IMR-90 (cell line): ENCODE results near the gene ADCY5. TPM values are rescaled to one million over a fixed set of nuclear protein-coding genes. Genes with fewer than 3 reads are reported as not detected.

Source experiments
- ATAC-seq: fragments of 200-7000 bp; cut with Tn5 transposase; 2 replicates; pipeline ENCODE4 v1.9.1; 2020; ENCODE audit warnings: low read depth, mild to moderate bottlenecking, moderate library complexity
- BruUV-seq: library from RNA; stranded (reverse); fragments of 400-500 nt; replicated peaks from 2 replicates; lab custom pipeline; 2021; lab: Mats Ljungman, UMichigan
- CTCF ChIA-PET: fragments of 300-600 bp; formaldehyde crosslinking; extraction: SDS; loops from one replicate; lab custom pipeline; 2021; ENCODE audit warnings: antibody characterized with exemption; lab: Yijun Ruan, JAX
- POLR2A ChIA-PET: fragments of 300-600 bp; sonication (Branson Sonifier 250); formaldehyde crosslinking; loops from one replicate; lab custom pipeline; 2022; ENCODE audit warnings: antibody characterized with exemption; ENCODE audit not compliant: unreplicated experiment; lab: Charles Lee
- DNase-seq: peaks from one replicate; pipeline ENCODE4 v3.0.0; 2013
- H2AFZ ChIP-seq: replicated peaks from 2 replicates; pipeline ENCODE3; 2013; ENCODE audit warnings: low read length, mild to moderate bottlenecking; ENCODE audit not compliant: poor library complexity
- H2AK5ac ChIP-seq: 2 replicates; pipeline ENCODE4 v1.6.1; 2013; ENCODE audit warnings: low read depth, low read length, inconsistent platforms
- H2AK9ac ChIP-seq: replicated peaks from 2 replicates; pipeline ENCODE3; 2013; ENCODE audit warnings: mild to moderate bottlenecking, low read depth, low read length, moderate library complexity; ENCODE audit not compliant: poor library complexity
- H2BK120ac ChIP-seq: 2 replicates; pipeline ENCODE4 v1.6.1; 2013; ENCODE audit warnings: low read depth, low read length, inconsistent platforms
- H2BK15ac ChIP-seq: 3 replicates; pipeline ENCODE4 v1.6.1; 2013; ENCODE audit warnings: low read depth, low read length, inconsistent platforms
- H2BK20ac ChIP-seq: 2 replicates; pipeline ENCODE4 v1.6.1; 2013; ENCODE audit warnings: low read depth, mild to moderate bottlenecking, inconsistent platforms, low read length, moderate library complexity
- H2BK5ac ChIP-seq: 2 replicates; pipeline ENCODE4 v1.6.1; 2013; ENCODE audit warnings: mild to moderate bottlenecking, low read depth, low read length, inconsistent platforms; ENCODE audit not compliant: poor library complexity, severe bottlenecking
- H3K14ac ChIP-seq: replicated peaks from 2 replicates; pipeline ENCODE4 v1.6.1; 2013; ENCODE audit warnings: low read depth, low read length, inconsistent platforms
- H3K18ac ChIP-seq: 2 replicates; pipeline ENCODE4 v1.6.1; 2013; ENCODE audit warnings: low read depth, low read length, control low read depth
- H3K23ac ChIP-seq: 2 replicates; pipeline ENCODE4 v1.6.1; 2013; ENCODE audit warnings: low read depth, low read length, inconsistent platforms
- H3K27ac ChIP-seq: 2 replicates; pipeline ENCODE4 v1.5.1; 2013; ENCODE audit warnings: mild to moderate bottlenecking, control low read depth, low read length; ENCODE audit not compliant: insufficient read depth
- H3K27me3 ChIP-seq: 2 replicates; pipeline ENCODE4 v1.6.1; 2013; ENCODE audit warnings: low read length; ENCODE audit not compliant: control insufficient read depth, insufficient read depth
- H3K36me3 ChIP-seq: 2 replicates; pipeline ENCODE4 v1.6.1; 2013; ENCODE audit warnings: low read length, mixed read lengths; ENCODE audit not compliant: control insufficient read depth, insufficient read depth
- H3K4ac ChIP-seq: 2 replicates; pipeline ENCODE4 v1.6.1; 2013; ENCODE audit warnings: low read depth, low read length, inconsistent platforms
- H3K4me1 ChIP-seq: 2 replicates; pipeline ENCODE4 v1.6.1; 2013; ENCODE audit warnings: low read length, mixed read lengths; ENCODE audit not compliant: control insufficient read depth, insufficient read depth
- H3K4me2 ChIP-seq: 2 replicates; pipeline ENCODE4 v1.6.1; 2013; ENCODE audit warnings: low read depth, mild to moderate bottlenecking, control low read depth, low read length, moderate library complexity
- H3K4me3 ChIP-seq: 2 replicates; pipeline ENCODE4 v1.5.1; 2013; ENCODE audit warnings: low read depth, mild to moderate bottlenecking, control low read depth, low read length, moderate library complexity; ENCODE audit not compliant: insufficient read depth
- H3K56ac ChIP-seq: 2 replicates; pipeline ENCODE4 v1.6.1; 2013; ENCODE audit warnings: low read length, inconsistent platforms; ENCODE audit not compliant: insufficient read depth; ENCODE audit errors: extremely low read depth
- H3K79me1 ChIP-seq, 2 experiments: 2 replicates each; pipeline ENCODE4 v1.6.1; 2013; ENCODE audit warnings: low read length in 2 of 2, inconsistent platforms in 1 of 2, low read depth in 1 of 2
- H3K9ac ChIP-seq: 2 replicates; pipeline ENCODE4 v1.6.1; 2013; ENCODE audit warnings: low read depth, low read length, control low read depth
- H3K9me1 ChIP-seq: 2 replicates; pipeline ENCODE4 v1.6.1; 2013; ENCODE audit warnings: low read length, inconsistent platforms; ENCODE audit not compliant: insufficient read depth
- H3K9me3 ChIP-seq: 2 replicates; pipeline ENCODE4 v1.6.1; 2013; ENCODE audit warnings: low read length; ENCODE audit not compliant: control insufficient read depth, insufficient read depth
- H4K20me1 ChIP-seq: 2 replicates; pipeline ENCODE4 v1.6.1; 2013; ENCODE audit warnings: low read length, inconsistent platforms; ENCODE audit not compliant: insufficient read depth
- H4K5ac ChIP-seq: 2 replicates; pipeline ENCODE4 v1.6.1; 2013; ENCODE audit warnings: mild to moderate bottlenecking, low read depth, low read length, control low read depth
- H4K8ac ChIP-seq, 2 experiments: 2 replicates each; pipeline ENCODE4 v1.6.1; 2013; ENCODE audit warnings: low read depth in 2 of 2, low read length in 2 of 2, control low read depth in 1 of 2, inconsistent platforms in 1 of 2
- H4K91ac ChIP-seq: 2 replicates; pipeline ENCODE4 v1.6.1; 2013; ENCODE audit warnings: low read depth, low read length, inconsistent platforms; ENCODE audit not compliant: insufficient read depth
- SMC3 ChIP-seq: fragments of 150-350 bp; IDR thresholded peaks from 2 replicates; pipeline ENCODE4 v1.6.1; 2016; ENCODE audit warnings: low read depth, mild to moderate bottlenecking, antibody characterized with exemption, low read length, moderate library complexity
- WGBS, 2 experiments: methylation state at CpG; one replicate each; pipeline versions ENCODE4 v1.1.5 to v1.1.7; 2013; ENCODE audit warnings: missing lambda C conversion rate in 2 of 2; ENCODE audit not compliant: insufficient read length in 1 of 2; ENCODE audit errors: extremely low coverage in 2 of 2; 5-methylcytosine and 5-hydroxymethylcytosine counted together
- dilution Hi-C: fragments of 300-500 bp; cut with HindIII; formaldehyde crosslinking; loops from one replicate; pipeline ENCODE4 v1.14.3; 2018; ENCODE audit warnings: low sequenced_read_pairs; ENCODE audit not compliant: unreplicated experiment
- in situ Hi-C: fragments of 300-500 bp; cut with MboI; formaldehyde crosslinking; loops from 3 replicates; pipeline ENCODE4 v1.14.3; 2019; ENCODE audit warnings: low sequenced_read_pairs, inconsistent platforms, mixed read lengths
- intact Hi-C: fragments of 100-400 bp; cut with micrococcal nuclease; formaldehyde crosslinking; loops from 2 replicates; pipeline ENCODE4 v1.10.0; 2022
- polyA plus RNA-seq, 3 experiments: library from polyadenylated mRNA; depleted of rRNA; stranded (reverse); fragments of >200 nt; gene quantifications; 2 replicates each; pipeline ENCODE4 v1.2.3, GENCODE V29; 2012; ENCODE audit warnings: low replicate concordance in 1 of 3
- total RNA-seq: library from RNA; depleted of rRNA; stranded (reverse); fragments of >200 nt; gene quantifications from 2 replicates; pipeline ENCODE4 v1.2.3, GENCODE V29; 2012
- TF ChIP-seq, protein P1 (sequence below): fragments of 150-350 bp; IDR thresholded peaks from 2 replicates; pipeline ENCODE4 v1.6.1; 2017; ENCODE audit warnings: mild to moderate bottlenecking, antibody characterized with exemption, low read length, low read depth

The ADCY5 gene
- total and polyA plus RNA-seq, 2 of the 4 experiments (the other 2 are of a cell fraction) = 0.14 to 0.18 TPM

DNA sequence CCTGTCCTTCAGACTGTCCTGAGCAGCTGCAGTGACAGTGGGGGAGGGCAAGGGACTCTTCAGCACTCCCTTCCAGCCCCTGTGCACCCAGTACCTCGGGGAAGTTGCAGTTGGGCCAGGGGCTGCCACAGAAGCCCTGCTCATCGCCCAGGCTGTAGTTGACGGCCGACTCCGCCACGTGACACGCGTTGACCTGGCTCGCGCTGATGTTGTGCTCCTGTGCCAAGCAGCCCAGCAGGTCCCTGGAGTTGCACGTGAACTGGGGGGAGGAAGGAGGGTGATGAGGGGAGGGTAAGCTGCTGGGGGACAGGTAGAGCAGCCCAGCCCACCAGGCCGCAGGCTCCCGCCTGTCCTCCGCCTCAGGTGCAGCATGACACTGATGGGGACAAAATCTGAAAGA is 145.9 kb downstream of the ADCY5 start:
- Histone ChIP-seq H3K4me3 (no peak overlapping the region), H3K9me1 (no peaks in the 10 kb centered on the region), H2BK15ac (no peak overlapping the region), H3K56ac (no peak overlapping the region), H3K18ac (no peak overlapping the region), H3K4ac (no peak overlapping the region), H3K27ac (no peak overlapping the region), H3K36me3 (no peaks in the 10 kb centered on the region), H3K14ac (no peak overlapping the region), H2BK20ac (no peak overlapping the region), H4K91ac (no peak overlapping the region), H2BK5ac (no peak overlapping the region), H2AK5ac (no peak overlapping the region), H3K4me1 (no peaks in the 10 kb centered on the region), H3K4me2 (no peak overlapping the region), H3K9me3 (no peaks in the 10 kb centered on the region; the same call in 1 of the 2 replicates), H3K27me3 (peaks cover 30% of the 10 kb centered on the region), H4K20me1 (no peaks in the 10 kb centered on the region), H4K5ac (no peak overlapping the region), H2BK120ac (no peak overlapping the region), H2AFZ (no peak overlapping the region), H3K79me1 (no peaks in the 10 kb centered on the region), H3K9ac (no peak overlapping the region), H3K23ac (no peak overlapping the region), H4K8ac (no peak overlapping the region), H2AK9ac (no peak overlapping the region)
- in situ Hi-C loops (no loop called here), dilution Hi-C loops (no loop called here), intact Hi-C loops (no loop called here)
- DNase-seq (no peak), ATAC-seq (no peak)
- POLR2A ChIA-PET = no interaction called here
- no peak for TF ChIP-seq SMC3
- TF ChIP-seq, protein P1, sequence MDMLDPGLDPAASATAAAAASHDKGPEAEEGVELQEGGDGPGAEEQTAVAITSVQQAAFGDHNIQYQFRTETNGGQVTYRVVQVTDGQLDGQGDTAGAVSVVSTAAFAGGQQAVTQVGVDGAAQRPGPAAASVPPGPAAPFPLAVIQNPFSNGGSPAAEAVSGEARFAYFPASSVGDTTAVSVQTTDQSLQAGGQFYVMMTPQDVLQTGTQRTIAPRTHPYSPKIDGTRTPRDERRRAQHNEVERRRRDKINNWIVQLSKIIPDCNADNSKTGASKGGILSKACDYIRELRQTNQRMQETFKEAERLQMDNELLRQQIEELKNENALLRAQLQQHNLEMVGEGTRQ = no peak
- 87% methylated on average over 3 of the region's 14 CpGs; no CpG with 5 or more reads in 1 of the 2 experiments for WGBS, 2 experiments
- no TSS peak for BruUV-seq
- CTCF ChIA-PET = no interaction called here
